Cardiac fibroblast (primary cell): Measurements from ENCODE around the gene RALGDS.
A peak's percentile ranks its signal among the peaks of the same experiment; 100 is the strongest.

Experiments used
- DNase-seq, 2 donors: peaks; one replicate each; pipeline versions ENCODE4 v3.0.0 to v3.0.0-alpha.2; 2010; ENCODE audit warnings: low read depth in 2 of 2
- H3K4me3 ChIP-seq, 2 donors: replicated peaks in 1 of 2; 1 replicate in 1 of 2; 2 replicates in 1 of 2; pipeline ENCODE4 v1.5.1; 2011; ENCODE audit warnings: low read depth in 2 of 2, low read length in 2 of 2, mild to moderate bottlenecking in 2 of 2, moderate library complexity in 1 of 2
- CTCF ChIP-seq: IDR thresholded peaks from one replicate; pipeline ENCODE4 v1.5.1; 2011; ENCODE audit warnings: low read depth, mild to moderate bottlenecking, low read length, inconsistent platforms

The RALGDS gene

GRCh38 chr9:133122935-133123611 is 2.0 kb upstream of the RALGDS start:
- H3K4me3 ChIP-seq: no peak overlapping the region
- peak; percentile 34 to 54 for DNase-seq
- no peak for TF ChIP-seq CTCF

GRCh38 chr9:133122605-133122934 is 1.5 kb upstream of the RALGDS start:
- DNase-seq: no peak
- no peak for TF ChIP-seq CTCF
- no peak overlapping the region for H3K4me3 ChIP-seq

GRCh38 chr9:133121915-133122550 is 993 bp upstream of the RALGDS start:
- TF ChIP-seq CTCF: no peak
- no peak for DNase-seq
- no peak overlapping the region for H3K4me3 ChIP-seq

- peak overlapping the region; percentile 60 to 69 for H3K4me3 ChIP-seq
- TF ChIP-seq CTCF: no peak
- DNase-seq: no peak
These were observed 391 bp downstream of the RALGDS start for GRCh38 chr9:133120501-133121197.

GRCh38 chr9:133119846-133120500 is 1.1 kb downstream of the RALGDS start:
- no peak for TF ChIP-seq CTCF
- peak overlapping the region; percentile 60 to 69 for H3K4me3 ChIP-seq

GRCh38 chr9:133119103-133119845 is 1.8 kb downstream of the RALGDS start:
- peak overlapping the region; percentile 32 to 60 for H3K4me3 ChIP-seq
- TF ChIP-seq CTCF: no peak
- peak in 1 of 2 donors; percentile 15 for DNase-seq

More at GRCh38 chr9:133119846-133120500, 1.1 kb downstream of the RALGDS start:
- DNase-seq: no peak
